HG03439 (cell line): ENCODE results near the gene HIVEP1.
"Not testable (repeated sequence)": the region's sequence is repeated elsewhere in the genome, so short reads cannot be mapped to it uniquely, and the experiment has no call there.

Source experiments
- ATAC-seq: cut with Tn5 transposase; IDR thresholded peaks from one replicate; pipeline ENCODE4 v1.9.1; 2021; ENCODE audit warnings: mild to moderate bottlenecking, moderate library complexity; ENCODE audit not compliant: unreplicated experiment

The HIVEP1 gene

GRCh38 chr6:12151433-12151820 lies 139.3 kb downstream of the HIVEP1 start:
- ATAC-seq, result no peak

GRCh38 chr6:12152023-12152970 lies 140.2 kb downstream of the HIVEP1 start:
- ATAC-seq, result no peak

GRCh38 chr6:12155769-12156168 lies 143.7 kb downstream of the HIVEP1 start:
- ATAC-seq, result not testable (repeated sequence)

- no peak for ATAC-seq
Observed at GRCh38 chr6:12158686-12159415, 146.7 kb downstream of the HIVEP1 start.

GRCh38 chr6:12160326-12160725 lies 148.2 kb downstream of the HIVEP1 start:
- ATAC-seq, result no peak

- ATAC-seq, result no peak
Observed at GRCh38 chr6:12162213-12162612, 150.1 kb downstream of the HIVEP1 start.

GRCh38 chr6:12163149-12163548 lies 151.0 kb downstream of the HIVEP1 start:
- ATAC-seq, result no peak

- ATAC-seq, result no peak
Observed at GRCh38 chr6:12163744-12164507, 151.8 kb downstream of the HIVEP1 start.

GRCh38 chr6:12164508-12164770 lies 152.3 kb downstream of the HIVEP1 start:
- no peak for ATAC-seq

- no peak for ATAC-seq
Observed at GRCh38 chr6:12165297-12165696, 153.2 kb downstream of the HIVEP1 start.

- no peak for ATAC-seq
Observed at GRCh38 chr6:12165722-12166280, 153.7 kb downstream of the HIVEP1 start.

- no peak for ATAC-seq
Observed at GRCh38 chr6:12169377-12169776, 157.3 kb downstream of the HIVEP1 start.

- no peak for ATAC-seq
Observed at GRCh38 chr6:12170351-12171092, 158.4 kb downstream of the HIVEP1 start.

- ATAC-seq, result no peak
Observed at GRCh38 chr6:12171717-12172116, 159.6 kb downstream of the HIVEP1 start.

GRCh38 chr6:12172572-12172971 lies 160.5 kb downstream of the HIVEP1 start:
- ATAC-seq, result no peak

GRCh38 chr6:12173181-12173580 lies 161.1 kb downstream of the HIVEP1 start:
- no peak for ATAC-seq

GRCh38 chr6:12173661-12174060 lies 161.5 kb downstream of the HIVEP1 start:
- ATAC-seq, result no peak

- no peak for ATAC-seq
Observed at GRCh38 chr6:12174878-12175277, 162.8 kb downstream of the HIVEP1 start.

- no peak for ATAC-seq
Observed at GRCh38 chr6:12175626-12176025, 163.5 kb downstream of the HIVEP1 start.

- ATAC-seq, result not testable (repeated sequence)
Observed at GRCh38 chr6:12176782-12177181, 164.7 kb downstream of the HIVEP1 start.
